ENCODE results near the gene FADS3. TPM values are rescaled to one million over a fixed set of nuclear protein-coding genes. Genes with fewer than 3 reads are reported as not detected.

FADS3 gene
- total and polyA plus RNA-seq, 2 donors (not counting 3 experiments of a cell fraction or from before 2014, with no cell fraction given), result 216 to 346 TPM

- FAIRE-seq (no peak), DNase-seq (ENCODE audit: low read depth, low spot score) (no peak)
- peaks cover 0 to 8% of the 10 kb centered on the region in 2 experiments for H3K36me3 ChIP-seq (ENCODE audit: control insufficient read depth in 2 of 2, extremely low read depth in 1 of 2, insufficient read depth in 2 of 2, low read length in 2 of 2)
- peaks cover 60% of the 10 kb centered on the region for H3K4me1 ChIP-seq (ENCODE audit: control insufficient read depth, extremely low read depth, insufficient read depth, low read length)
- H3K27me3 ChIP-seq (ENCODE audit: control insufficient read depth in 2 of 2, insufficient read depth in 2 of 2, low read length in 2 of 2), result no peaks in the 10 kb centered on the region
- POLR2A ChIA-PET, result no interaction called here
- no peak overlapping the region for H2AFZ ChIP-seq (ENCODE audit: low read depth, low read length)
- peaks cover 4% of the 10 kb centered on the region for H4K20me1 ChIP-seq (replicated peaks; ENCODE audit: control insufficient read depth, extremely low read depth, insufficient read depth, low read length)
- no peak for TF ChIP-seq CTCF (IDR thresholded peaks at IDR 0.05; ENCODE audit: extremely low read depth in 1 of 2, insufficient read depth in 1 of 2, low read depth in 1 of 2, low read length in 2 of 2)
- no peak for TF ChIP-seq MAX (IDR thresholded peaks at IDR 0.05; ENCODE audit: insufficient read depth, insufficient read length)
- no peak for TF ChIP-seq POLR2A (IDR thresholded peaks at IDR 0.05; ENCODE audit: low read depth, low read length)
- TF ChIP-seq JUN (IDR thresholded peaks at IDR 0.05; ENCODE audit: borderline replicate concordance, insufficient read depth, insufficient read length, low read depth), result no peak
- no peak for TF ChIP-seq GATA2 (IDR thresholded peaks at IDR 0.05; ENCODE audit: insufficient read depth, insufficient read length, low read depth, low read length)
- no peak for TF ChIP-seq MYC (IDR thresholded peaks at IDR 0.05; ENCODE audit: low read depth, low read length)
- no peak for TF ChIP-seq EZH2 (IDR thresholded peaks at IDR 0.05; ENCODE audit: borderline replicate concordance, low read depth, low read length, severe bottlenecking)
- no peak for TF ChIP-seq POLR2AphosphoS5 (IDR thresholded peaks at IDR 0.05; ENCODE audit: insufficient read depth, low read depth, low read length)
- no peak for TF ChIP-seq FOS (IDR thresholded peaks at IDR 0.05; ENCODE audit: borderline replicate concordance, insufficient read depth, low read length)
- CTCF ChIA-PET, result interaction anchor here (2.3 to 5.7 kb wide), 2 partner anchors 16 to 36 kb away, joined by 6 to 38 read pairs; partner anchors contain the start of gene FADS1
- H3K27ac ChIP-seq (ENCODE audit: insufficient read depth, low read depth, low read length), result no peak overlapping the region
- H3K79me2 ChIP-seq (ENCODE audit: control insufficient read depth, insufficient read depth, low read length), result peaks cover 90% of the 10 kb centered on the region
- dilution Hi-C loops (cut with MboI; ENCODE audit: extremely low pct_ligation_motif_present, low sequenced_read_pairs), result no loop called here
- no peak overlapping the region for H3K4me2 ChIP-seq (ENCODE audit: insufficient read depth, low read length)
- no peaks in the 10 kb centered on the region for H3K9me1 ChIP-seq (replicated peaks; ENCODE audit: control insufficient read depth, extremely low read depth, insufficient read depth, low read length)
- no TSS peak for BruUV-seq (replicated peaks)
- no peak overlapping the region for H3K4me3 ChIP-seq (replicated peaks in 1 of 3; ENCODE audit: insufficient read depth in 1 of 3, low read depth in 1 of 3, low read length in 3 of 3)
- intact Hi-C loops (cut with micrococcal nuclease), result no loop called here
- no peak overlapping the region for H3K9ac ChIP-seq (replicated peaks; ENCODE audit: extremely low read depth, insufficient read depth, low read length)
- H3K9me3 ChIP-seq (replicated peaks; ENCODE audit: control insufficient read depth, insufficient read depth, low read length), result no peaks in the 10 kb centered on the region
Observed at GRCh38 chr11:61832754-61833153, 58.6 kb downstream of the FADS3 start.
